GM12891 (cell line): ENCODE measurements around the gene DGCR8.

Source experiments
- POLR2A ChIP-seq: IDR thresholded peaks from 2 replicates; pipeline ENCODE4 v1.6.1; 2011; ENCODE audit warnings: low read depth, low read length, control low read depth
- POLR2AphosphoS5 ChIP-seq: IDR thresholded peaks from 2 replicates; pipeline ENCODE4 v1.6.1; 2011; ENCODE audit warnings: low read depth, low read length, control low read depth
- POU2F2 ChIP-seq: IDR thresholded peaks from 2 replicates; pipeline ENCODE4 v1.6.1; 2011; ENCODE audit warnings: low read depth, mild to moderate bottlenecking, control low read depth, low read length, moderate library complexity
- SPI1 ChIP-seq: IDR thresholded peaks from 2 replicates; pipeline ENCODE4 v1.6.1; 2011; ENCODE audit warnings: low read depth, low read length, control low read depth

DNA sequence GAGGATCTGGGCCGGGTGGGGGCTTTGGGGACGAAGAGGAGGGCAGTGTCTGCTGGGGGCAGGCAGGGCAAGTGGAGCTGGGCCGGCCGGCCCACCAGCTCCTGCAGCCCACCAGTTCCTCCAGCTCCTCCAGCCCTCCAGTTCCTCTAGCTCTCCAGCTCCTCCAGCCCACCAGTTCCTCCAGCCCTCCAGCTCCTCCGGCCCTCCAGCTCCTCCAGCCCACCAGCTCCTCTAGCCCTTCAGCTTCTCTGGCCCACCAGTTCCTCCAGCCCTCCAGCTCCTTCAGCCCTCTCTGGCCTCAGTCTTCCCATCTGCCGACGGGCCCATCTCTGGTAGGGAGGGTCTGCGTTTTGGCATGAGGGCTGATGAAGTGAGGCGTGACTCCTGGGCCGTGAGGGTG, 80.0 kb downstream of the DGCR8 start:
- TF ChIP-seq POLR2A (no peak), POU2F2 (no peak), POLR2AphosphoS5 (no peak), SPI1 (no peak)
